ENCODE measurements around the gene TMEM54. TPM values are rescaled to one million over a fixed set of nuclear protein-coding genes. Genes with fewer than 3 reads are reported as not detected.
A peak's percentile ranks its signal among the peaks of the same experiment; 100 is the strongest.

TMEM54 gene, protein sequence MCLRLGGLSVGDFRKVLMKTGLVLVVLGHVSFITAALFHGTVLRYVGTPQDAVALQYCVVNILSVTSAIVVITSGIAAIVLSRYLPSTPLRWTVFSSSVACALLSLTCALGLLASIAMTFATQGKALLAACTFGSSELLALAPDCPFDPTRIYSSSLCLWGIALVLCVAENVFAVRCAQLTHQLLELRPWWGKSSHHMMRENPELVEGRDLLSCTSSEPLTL
- not detected for total RNA-seq

DNA sequence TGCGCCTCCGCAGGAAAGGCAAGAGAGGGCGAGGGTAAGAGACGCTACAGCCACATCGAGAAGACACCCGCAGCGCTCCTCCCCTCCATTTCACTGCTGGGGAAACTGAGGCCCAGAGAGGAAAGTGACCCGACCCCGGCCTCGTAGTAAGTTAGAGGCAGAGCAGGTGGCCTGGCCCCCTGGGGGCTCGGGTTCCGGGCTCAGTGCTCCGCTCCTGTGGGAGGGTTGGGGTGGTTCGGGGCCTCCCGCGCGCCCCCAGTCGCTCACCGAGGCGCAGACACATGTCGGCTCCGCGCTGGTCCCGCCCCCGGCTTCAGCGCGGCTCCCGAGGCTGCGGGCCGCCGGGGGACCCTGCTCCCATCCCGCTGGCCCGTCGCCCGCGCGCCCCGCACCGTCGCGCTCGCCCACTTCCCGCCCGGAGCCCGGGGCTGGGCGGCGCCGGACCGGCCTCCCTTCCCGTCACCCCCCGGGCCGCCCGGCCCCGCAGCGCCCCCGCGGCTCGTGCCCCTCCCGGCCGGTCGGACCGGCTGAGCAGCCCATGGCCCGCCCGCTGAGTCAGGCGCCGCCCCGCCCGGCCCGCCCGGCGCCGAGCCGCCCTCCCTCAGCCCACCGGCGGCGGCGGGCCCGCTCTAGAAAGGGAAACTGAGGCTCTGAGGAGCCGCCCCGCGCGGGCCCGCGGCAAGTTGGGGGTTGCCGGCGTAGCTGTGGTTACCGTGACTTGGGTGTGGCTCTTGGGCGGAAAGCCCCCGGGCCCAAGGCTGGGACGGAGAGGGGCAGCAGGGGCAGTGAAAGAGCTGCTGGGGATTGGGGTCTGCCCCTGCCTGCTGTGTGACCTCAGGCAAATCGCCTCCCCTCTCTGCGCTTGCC is at the start of gene TMEM54:
TMEM54 (minus strand) TSS at position 434 of the 867 bp plus-strand sequence; CDS start at position 283, 151 bp downstream.
- ChIA-PET POLR2A (no interaction called here), CTCF (no interaction called here)
- Mint-ChIP-seq H3K27ac (no peak within 1 kb of the TSS), H3K27me3 (ENCODE audit: low read depth) (peaks cover 68% of the 10 kb centered on the region), H3K4me3 (peak within 1 kb of the TSS; percentile 58), H3K9me3 (ENCODE audit: insufficient read depth) (no peaks in the 10 kb centered on the region), H3K36me3 (ENCODE audit: low read depth) (peaks cover 2% of the 10 kb centered on the region), H3K4me1 (ENCODE audit: low read depth) (peaks cover 6% of the 10 kb centered on the region)
- peak; percentile 67 for ATAC-seq
- no peak for DNase-seq

DNA sequence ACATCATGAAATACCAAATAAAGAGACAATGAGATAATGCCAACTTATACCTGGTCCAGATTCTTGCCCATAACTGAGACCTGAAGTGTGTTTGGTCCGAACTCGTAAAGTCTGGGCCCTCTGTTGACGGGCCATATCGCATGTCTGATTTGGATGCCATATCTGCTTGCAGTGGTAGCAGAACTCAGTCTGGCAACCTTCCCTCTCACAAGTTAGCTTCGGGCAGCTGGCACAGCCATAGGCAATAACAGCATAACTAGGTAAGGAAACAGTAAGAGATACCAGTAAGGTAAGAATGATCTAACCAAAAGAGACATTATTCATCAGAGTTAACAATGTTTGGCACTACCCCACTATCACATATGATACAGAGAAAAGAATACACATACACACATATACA is 48.3 kb upstream of the TMEM54 start:
- Mint-ChIP-seq H3K9me3 (ENCODE audit: insufficient read depth) (no peaks in the 10 kb centered on the region), H3K36me3 (ENCODE audit: low read depth) (peaks cover 38% of the 10 kb centered on the region), H3K27me3 (ENCODE audit: low read depth) (no peaks in the 10 kb centered on the region), H3K4me1 (ENCODE audit: low read depth) (peaks cover 9% of the 10 kb centered on the region), H3K4me3 (no peak overlapping the region), H3K27ac (no peak overlapping the region)
- CTCF ChIA-PET, result interaction anchor here (1.4 to 1.8 kb wide), 2 partner anchors 16 to 58 kb away, joined by 4 to 5 read pairs; no protein-coding TSS in a partner anchor
- ATAC-seq (no peak), DNase-seq (no peak)
- POLR2A ChIA-PET, result no interaction called here

DNA sequence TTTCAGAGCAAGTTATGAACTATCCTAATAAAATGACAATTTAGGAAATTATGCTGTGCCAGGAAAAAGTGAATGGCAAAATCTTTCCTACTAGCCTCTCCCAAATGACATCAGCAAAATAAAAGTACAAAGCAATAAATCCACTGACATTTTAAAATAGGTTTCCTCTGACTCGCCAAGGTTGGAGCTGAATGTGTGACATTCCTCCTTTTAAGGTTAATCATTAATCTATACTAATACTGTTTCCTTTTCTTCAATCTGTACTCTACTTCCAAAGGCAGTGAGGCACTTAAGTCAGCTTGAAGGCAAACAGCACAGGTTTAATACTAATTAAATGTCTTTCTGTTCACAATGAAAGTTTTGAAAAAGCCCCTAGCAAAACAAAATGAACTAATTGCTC is 47.7 kb upstream of the TMEM54 start:
- no peak for DNase-seq
- no peak for ATAC-seq
- CTCF ChIA-PET, result interaction anchor here (1.4 to 1.8 kb wide), 3 partner anchors 12 to 58 kb away, joined by 3 to 5 read pairs (median 4); no protein-coding TSS in a partner anchor
- H3K27me3 Mint-ChIP-seq (ENCODE audit: low read depth), result no peaks in the 10 kb centered on the region
- peaks cover 44% of the 10 kb centered on the region for H3K36me3 Mint-ChIP-seq (ENCODE audit: low read depth)
- H3K9me3 Mint-ChIP-seq (ENCODE audit: insufficient read depth), result no peaks in the 10 kb centered on the region
- POLR2A ChIA-PET, result interaction anchor here (0.7 kb wide), 1 partner anchor 56 kb away, joined by 3 read pairs; no protein-coding TSS in a partner anchor
- H3K27ac Mint-ChIP-seq, result no peak overlapping the region
- H3K4me1 Mint-ChIP-seq (ENCODE audit: low read depth), result peaks cover 11% of the 10 kb centered on the region
- no peak overlapping the region for H3K4me3 Mint-ChIP-seq

DNA sequence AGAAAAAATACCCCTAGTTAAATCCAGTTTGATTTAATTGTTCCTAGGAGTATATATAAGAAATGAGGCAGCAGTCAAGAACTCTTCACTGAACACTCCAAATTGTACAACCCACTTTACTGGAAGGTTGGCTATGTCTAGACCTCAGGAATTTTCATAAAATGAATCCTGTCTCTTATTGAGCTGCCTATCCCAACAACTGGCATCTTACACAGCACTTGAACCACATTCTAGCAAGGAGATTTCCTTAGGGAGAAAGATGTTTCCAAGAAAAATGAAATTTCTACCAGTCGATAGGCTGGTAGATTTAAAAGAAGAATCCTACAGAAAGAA is 47.2 kb upstream of the TMEM54 start:
- peaks cover 46% of the 10 kb centered on the region for H3K36me3 Mint-ChIP-seq (ENCODE audit: low read depth)
- H3K27me3 Mint-ChIP-seq (ENCODE audit: low read depth), result no peaks in the 10 kb centered on the region
- CTCF ChIA-PET, result interaction anchor here (0.6 to 1.8 kb wide), 4 partner anchors 11 to 108 kb away, joined by 3 to 5 read pairs (median 4); no protein-coding TSS in a partner anchor
- ATAC-seq (no peak), DNase-seq (no peak)
- H3K4me3 Mint-ChIP-seq, result no peak overlapping the region
- POLR2A ChIA-PET, result interaction anchor here (0.7 kb wide), 1 partner anchor 56 kb away, joined by 3 read pairs; no protein-coding TSS in a partner anchor
- H3K27ac Mint-ChIP-seq, result no peak overlapping the region
- H3K9me3 Mint-ChIP-seq (ENCODE audit: insufficient read depth), result no peaks in the 10 kb centered on the region
- peaks cover 11% of the 10 kb centered on the region for H3K4me1 Mint-ChIP-seq (ENCODE audit: low read depth)

DNA sequence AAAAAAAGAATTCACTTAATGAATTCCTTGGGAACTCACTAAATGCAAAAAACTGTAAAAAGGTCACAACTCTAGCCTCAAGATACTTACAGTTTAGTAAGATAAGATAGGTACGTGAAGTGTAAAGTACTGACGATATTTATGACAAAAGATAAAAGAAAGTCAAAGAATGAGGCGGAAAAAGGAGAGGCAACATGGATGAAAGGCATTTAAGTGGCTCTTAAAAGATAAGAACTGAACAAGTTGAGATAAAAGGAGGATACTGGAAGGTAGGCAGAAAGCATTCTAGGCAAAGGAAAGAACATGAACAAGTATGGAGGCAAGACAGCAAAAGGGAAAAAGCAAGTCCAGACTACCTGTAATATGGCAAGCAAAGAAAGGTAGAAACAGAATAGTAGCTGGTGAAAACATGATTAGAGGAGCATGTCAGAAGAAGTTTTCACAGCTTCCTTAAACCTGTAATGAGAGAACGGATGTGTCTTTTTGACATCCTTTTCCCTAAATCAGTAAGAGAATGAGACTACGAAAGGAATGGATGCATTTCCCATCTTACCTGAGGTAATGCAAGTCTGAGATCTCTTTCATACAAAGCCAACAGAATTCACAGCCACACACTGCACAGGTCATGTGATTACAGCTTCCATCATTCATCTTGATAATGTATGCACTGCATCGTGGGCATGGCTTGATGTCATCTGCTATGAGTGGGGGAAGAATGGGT is 46.6 kb upstream of the TMEM54 start:
- no peak for ATAC-seq
- H3K9me3 Mint-ChIP-seq (ENCODE audit: insufficient read depth), result no peaks in the 10 kb centered on the region
- no peak overlapping the region for H3K27ac Mint-ChIP-seq
- DNase-seq, result no peak
- H3K36me3 Mint-ChIP-seq (ENCODE audit: low read depth), result peaks cover 47% of the 10 kb centered on the region
- no peaks in the 10 kb centered on the region for H3K27me3 Mint-ChIP-seq (ENCODE audit: low read depth)
- peaks cover 10% of the 10 kb centered on the region for H3K4me1 Mint-ChIP-seq (ENCODE audit: low read depth)
- no peak overlapping the region for H3K4me3 Mint-ChIP-seq
- ChIA-PET POLR2A (interaction anchor here (0.6 kb wide), 1 partner anchor 33 kb away, joined by 3 read pairs; no protein-coding TSS in a partner anchor), CTCF (interaction anchor here (0.6 to 1.8 kb wide), 4 partner anchors 11 to 109 kb away, joined by 3 to 5 read pairs (median 3); no protein-coding TSS in a partner anchor)

DNA sequence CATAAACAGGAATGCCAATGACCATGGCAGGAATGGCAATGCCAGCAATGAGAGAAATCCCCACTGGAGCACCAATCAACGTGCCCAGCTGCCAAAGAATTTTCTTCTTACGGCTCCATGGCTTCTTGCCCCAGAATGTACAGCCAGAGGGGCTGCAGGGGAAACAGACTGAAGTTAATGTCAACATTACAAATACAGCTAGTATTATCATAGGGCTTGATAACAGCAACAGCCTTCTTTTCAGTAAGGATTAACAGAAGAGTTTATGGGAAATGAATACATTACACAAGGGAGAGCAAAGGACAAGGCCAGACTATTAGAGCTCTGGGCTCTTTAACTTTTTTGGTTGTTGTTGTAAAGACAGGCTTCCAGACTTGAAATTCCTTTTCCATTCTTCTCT is 45.2 kb upstream of the TMEM54 start:
- no peak for ATAC-seq
- POLR2A ChIA-PET, result interaction anchor here (0.5 kb wide), 1 partner anchor 87 kb away, joined by 4 read pairs; no protein-coding TSS in a partner anchor
- H3K27me3 Mint-ChIP-seq (ENCODE audit: low read depth), result no peaks in the 10 kb centered on the region

DNA sequence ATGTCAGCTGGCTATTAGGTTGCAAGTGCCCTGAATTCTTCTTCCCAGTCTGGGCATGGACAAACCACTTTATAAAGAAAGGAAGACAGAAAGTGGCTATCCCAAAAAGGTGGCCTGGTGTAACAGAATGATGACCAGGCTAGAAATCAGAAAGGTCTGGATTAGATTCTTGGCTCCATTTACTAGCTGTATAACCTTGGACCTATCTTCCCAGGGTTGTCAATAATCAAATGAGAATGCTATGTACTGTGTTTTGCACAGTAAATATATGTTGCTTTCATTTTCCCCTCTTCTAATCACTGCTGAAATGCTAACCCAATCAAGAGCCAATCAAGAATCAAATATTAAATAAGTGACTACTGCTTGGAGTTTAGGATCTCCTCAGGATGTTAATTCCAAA is 43.0 kb upstream of the TMEM54 start:
- ChIA-PET POLR2A (interaction anchor here (0.6 to 1.4 kb wide), 2 partner anchors 21 to 37 kb away, joined by 3 to 4 read pairs; no protein-coding TSS in a partner anchor), CTCF (interaction anchor here (1.5 to 1.9 kb wide), 3 partner anchors 10 to 351 kb away, joined by 3 to 7 read pairs (median 5); no protein-coding TSS in a partner anchor)
- no peak for DNase-seq
- Mint-ChIP-seq H3K4me3 (no peak overlapping the region), H3K27me3 (ENCODE audit: low read depth) (no peaks in the 10 kb centered on the region), H3K4me1 (ENCODE audit: low read depth) (peaks cover 25% of the 10 kb centered on the region), H3K27ac (no peak overlapping the region), H3K36me3 (ENCODE audit: low read depth) (peaks cover 59% of the 10 kb centered on the region), H3K9me3 (ENCODE audit: insufficient read depth) (no peaks in the 10 kb centered on the region)
- no peak for ATAC-seq

More for the DNA sequence above, 45.2 kb upstream of the TMEM54 start:
- no peak overlapping the region for H3K27ac Mint-ChIP-seq
- CTCF ChIA-PET, result interaction anchor here (0.9 kb wide), 2 partner anchors 68 to 109 kb away, joined by 3 read pairs; no protein-coding TSS in a partner anchor
- H3K4me1 Mint-ChIP-seq (ENCODE audit: low read depth), result peaks cover 10% of the 10 kb centered on the region
- H3K9me3 Mint-ChIP-seq (ENCODE audit: insufficient read depth), result no peaks in the 10 kb centered on the region
- peaks cover 51% of the 10 kb centered on the region for H3K36me3 Mint-ChIP-seq (ENCODE audit: low read depth)
- no peak overlapping the region for H3K4me3 Mint-ChIP-seq
- DNase-seq, result no peak

DNA sequence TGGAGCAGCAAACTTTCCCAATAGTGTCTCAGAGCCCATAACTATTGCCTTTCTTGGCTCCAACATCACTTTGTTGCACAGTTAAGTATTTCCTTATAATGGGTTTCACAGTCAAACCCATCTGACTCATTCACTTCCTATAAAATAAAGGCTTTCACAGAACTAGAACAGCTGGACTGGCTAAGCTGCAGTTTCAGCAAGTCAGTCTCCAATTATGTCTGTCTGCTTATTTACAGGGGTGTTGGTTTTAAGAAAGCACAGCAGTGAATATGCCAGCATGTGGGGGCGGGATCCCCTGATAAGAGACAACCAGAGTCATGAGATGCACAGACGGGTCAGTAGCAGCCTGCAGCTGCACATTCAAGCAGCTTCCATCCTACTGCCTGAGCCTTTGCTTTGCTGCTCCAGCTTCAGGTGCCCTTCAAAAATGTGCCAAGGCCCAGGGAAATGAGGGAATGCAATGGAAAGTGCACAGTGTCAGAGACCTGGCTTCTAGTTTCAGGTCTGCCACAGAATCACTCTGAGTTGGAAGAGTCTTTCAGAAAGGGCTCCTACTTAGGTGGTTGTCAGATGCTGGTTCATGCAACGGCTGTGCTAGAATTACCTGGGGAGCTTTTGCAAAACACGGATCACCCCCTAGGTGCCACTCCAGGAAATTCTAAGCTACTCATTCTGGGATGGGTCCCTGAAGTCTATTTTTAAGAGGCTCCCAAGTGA is 38.6 kb upstream of the TMEM54 start:
- ChIA-PET POLR2A (interaction anchor here (0.7 to 1.0 kb wide), 2 partner anchors 24 to 52 kb away, joined by 3 read pairs; no protein-coding TSS in a partner anchor), CTCF (interaction anchor here (0.8 to 2.0 kb wide), 7 partner anchors 9 to 356 kb away, joined by 3 to 5 read pairs (median 3); partner anchors contain the start of gene RNF19B)
- peaks cover 56% of the 10 kb centered on the region for H3K36me3 Mint-ChIP-seq (ENCODE audit: low read depth)
- no peak for ATAC-seq
- DNase-seq, result no peak
- peak overlapping the region; percentile 53 for H3K27ac Mint-ChIP-seq
- no peaks in the 10 kb centered on the region for H3K9me3 Mint-ChIP-seq (ENCODE audit: insufficient read depth)
- no peak overlapping the region for H3K4me3 Mint-ChIP-seq
- peaks cover 33% of the 10 kb centered on the region for H3K4me1 Mint-ChIP-seq (ENCODE audit: low read depth)
- H3K27me3 Mint-ChIP-seq (ENCODE audit: low read depth), result no peaks in the 10 kb centered on the region

DNA sequence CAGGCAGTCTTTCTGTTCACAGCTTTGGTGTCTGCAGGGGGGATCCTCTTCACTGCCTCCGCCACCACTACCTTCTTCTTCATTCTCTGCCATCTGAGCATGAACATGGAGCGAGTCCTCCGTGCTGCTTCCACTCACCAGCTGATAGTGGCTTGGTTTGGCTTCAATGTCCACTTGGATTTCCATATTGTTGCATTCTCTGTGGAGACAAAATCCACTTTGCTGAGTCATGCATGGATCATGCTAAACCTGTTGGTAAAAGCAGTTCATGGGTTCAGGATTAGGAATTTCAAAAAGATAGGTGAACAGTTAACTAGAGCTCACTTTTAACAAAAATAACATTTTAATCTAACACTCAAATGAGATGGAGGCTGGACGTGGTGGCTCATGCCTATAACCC is 35.9 kb upstream of the TMEM54 start:
- no peak for DNase-seq
- no peak for ATAC-seq
- Mint-ChIP-seq H3K4me3 (no peak overlapping the region), H3K27ac (no peak overlapping the region), H3K36me3 (ENCODE audit: low read depth) (peaks cover 41% of the 10 kb centered on the region), H3K27me3 (ENCODE audit: low read depth) (no peaks in the 10 kb centered on the region), H3K4me1 (ENCODE audit: low read depth) (peaks cover 30% of the 10 kb centered on the region), H3K9me3 (ENCODE audit: insufficient read depth) (no peaks in the 10 kb centered on the region)
- POLR2A ChIA-PET, result no interaction called here
- CTCF ChIA-PET, result interaction anchor here (1.0 to 9.5 kb wide), 4 partner anchors 11 to 118 kb away, joined by 3 to 101 read pairs (median 4); no protein-coding TSS in a partner anchor

DNA sequence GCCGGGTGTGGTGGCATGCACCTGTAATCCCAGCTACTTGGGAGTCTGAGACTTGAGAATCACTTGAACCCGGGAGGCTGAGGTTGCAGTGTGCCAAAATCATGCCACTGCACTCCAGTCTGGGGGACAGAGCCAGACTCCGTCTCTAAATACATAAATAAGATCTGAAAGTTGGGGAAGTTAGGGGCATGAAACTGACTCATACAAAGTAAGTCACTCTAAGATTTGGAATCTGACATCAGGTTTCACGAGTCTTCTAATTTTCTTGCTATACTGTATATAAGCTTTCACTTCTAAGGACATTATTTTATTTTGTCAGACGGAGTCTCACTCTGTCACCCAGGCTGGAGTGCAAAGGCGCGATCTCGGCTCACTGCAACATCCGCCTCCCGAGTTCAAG is 33.3 kb upstream of the TMEM54 start:
- H3K27me3 Mint-ChIP-seq (ENCODE audit: low read depth), result no peaks in the 10 kb centered on the region
- POLR2A ChIA-PET, result interaction anchor here (1.3 kb wide), 1 partner anchor 106 kb away, joined by 3 read pairs; no protein-coding TSS in a partner anchor
- no peak for DNase-seq
- CTCF ChIA-PET, result interaction anchor here (0.7 to 9.5 kb wide), 18 partner anchors 9 to 181 kb away, joined by 3 to 101 read pairs (median 4); partner anchors contain the start of gene AZIN2
- no peak for ATAC-seq
- no peak overlapping the region for H3K4me3 Mint-ChIP-seq
- H3K27ac Mint-ChIP-seq, result no peak overlapping the region
- H3K4me1 Mint-ChIP-seq (ENCODE audit: low read depth), result peaks cover 19% of the 10 kb centered on the region
- H3K36me3 Mint-ChIP-seq (ENCODE audit: low read depth), result peaks cover 33% of the 10 kb centered on the region
- H3K9me3 Mint-ChIP-seq (ENCODE audit: insufficient read depth), result no peaks in the 10 kb centered on the region

All from activated CD8-positive, alpha-beta T cell treated with anti-CD3 and anti-CD28 coated beads, Interleukin-2, amount 10 ng/mL, durations not matched to agents 7 days and 5 days (primary cell).